Upper lobe of left lung (tissue), 4 donors: ENCODE data around the gene KAZN.

Experiments
- EP300 ChIP-seq, 4 donors: sonication (generic); formaldehyde crosslinking; IDR thresholded peaks; one replicate each; pipeline ENCODE4 v1.5.1; 2017; ENCODE audit warnings: antibody characterized with exemption in 4 of 4, control low read depth in 2 of 4
- POLR2A ChIP-seq, 4 donors: fragments of 450-650 bp; IDR thresholded peaks; one replicate each; pipeline ENCODE4 v1.5.1; 2016 to 2017; ENCODE audit warnings: antibody characterized with exemption in 4 of 4, mild to moderate bottlenecking in 2 of 4
- POLR2AphosphoS5 ChIP-seq, 2 donors: sonication (generic); formaldehyde crosslinking; IDR thresholded peaks; one replicate each; pipeline ENCODE4 v1.5.1; 2017; ENCODE audit warnings: antibody characterized with exemption in 2 of 2
- TF ChIP-seq, protein P1 (sequence below), 6 experiments: fragments of 450-650 bp in 4 of 6; fragments of 200-600 bp in 2 of 6; sonication (generic) in 2 of 6; IDR thresholded peaks; one replicate each; pipeline ENCODE4 v1.5.1; 2016 to 2019; ENCODE audit warnings: antibody characterized with exemption in 6 of 6

DNA sequence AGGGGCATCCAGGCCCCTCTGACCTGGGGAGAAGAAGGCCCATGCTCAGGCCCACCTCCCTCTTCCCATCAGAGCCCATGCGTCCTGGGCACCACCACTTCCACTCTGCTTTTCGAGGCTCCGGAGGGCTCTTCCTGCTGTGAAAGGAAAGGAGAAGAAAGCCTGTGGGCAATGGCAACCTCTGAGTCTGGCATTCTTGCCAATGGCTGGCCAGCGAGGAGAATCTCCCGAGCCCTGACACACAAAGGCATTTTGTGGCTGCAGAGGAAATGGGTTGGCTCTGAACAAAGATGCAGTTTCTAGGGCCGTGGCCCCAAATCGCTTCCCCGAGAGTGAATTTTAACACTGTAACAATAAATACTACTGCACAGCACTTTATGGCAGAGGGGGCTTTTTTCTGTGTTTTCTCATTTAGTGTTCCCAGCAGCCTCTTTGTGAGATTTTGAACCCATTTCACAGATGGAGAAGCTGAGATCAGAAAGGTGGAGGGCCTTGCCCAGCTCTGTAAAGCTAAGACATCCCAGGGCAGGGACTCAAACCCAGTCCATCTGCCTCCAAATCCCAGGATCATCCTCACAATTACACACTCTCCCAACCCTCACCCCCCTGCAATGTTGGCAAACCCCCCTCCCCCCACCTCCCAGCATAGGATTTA is 519.3 kb downstream of the KAZN start:
- TF ChIP-seq POLR2A (IDR thresholded peaks at IDR 0.05) (no peak), EP300 (IDR thresholded peaks at IDR 0.05) (no peak), POLR2AphosphoS5 (IDR thresholded peaks at IDR 0.05) (no peak)
- TF ChIP-seq, protein P1, sequence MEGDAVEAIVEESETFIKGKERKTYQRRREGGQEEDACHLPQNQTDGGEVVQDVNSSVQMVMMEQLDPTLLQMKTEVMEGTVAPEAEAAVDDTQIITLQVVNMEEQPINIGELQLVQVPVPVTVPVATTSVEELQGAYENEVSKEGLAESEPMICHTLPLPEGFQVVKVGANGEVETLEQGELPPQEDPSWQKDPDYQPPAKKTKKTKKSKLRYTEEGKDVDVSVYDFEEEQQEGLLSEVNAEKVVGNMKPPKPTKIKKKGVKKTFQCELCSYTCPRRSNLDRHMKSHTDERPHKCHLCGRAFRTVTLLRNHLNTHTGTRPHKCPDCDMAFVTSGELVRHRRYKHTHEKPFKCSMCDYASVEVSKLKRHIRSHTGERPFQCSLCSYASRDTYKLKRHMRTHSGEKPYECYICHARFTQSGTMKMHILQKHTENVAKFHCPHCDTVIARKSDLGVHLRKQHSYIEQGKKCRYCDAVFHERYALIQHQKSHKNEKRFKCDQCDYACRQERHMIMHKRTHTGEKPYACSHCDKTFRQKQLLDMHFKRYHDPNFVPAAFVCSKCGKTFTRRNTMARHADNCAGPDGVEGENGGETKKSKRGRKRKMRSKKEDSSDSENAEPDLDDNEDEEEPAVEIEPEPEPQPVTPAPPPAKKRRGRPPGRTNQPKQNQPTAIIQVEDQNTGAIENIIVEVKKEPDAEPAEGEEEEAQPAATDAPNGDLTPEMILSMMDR (IDR thresholded peaks at IDR 0.05), result no peak
